ENCODE measurements around the gene APOD.

The APOD gene

DNA sequence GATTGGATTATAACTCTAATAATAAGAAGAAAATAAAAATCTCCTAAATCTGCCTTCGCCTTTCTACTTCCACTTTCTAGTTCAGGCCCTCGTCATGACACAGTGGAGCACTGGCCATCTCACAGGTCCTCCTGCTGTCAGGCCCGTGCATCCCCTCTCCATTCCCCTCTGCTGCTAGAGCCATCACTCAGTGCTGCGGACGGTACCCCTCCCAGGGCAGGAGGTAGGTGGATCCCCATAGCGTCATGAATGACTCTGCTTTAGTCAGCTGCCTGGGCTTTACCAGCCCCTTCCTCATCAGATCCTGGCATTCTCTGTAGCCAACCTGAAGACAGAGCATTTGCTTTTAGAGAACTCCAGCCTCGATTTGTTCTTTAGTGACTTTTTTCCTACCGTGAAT is 28.6 kb downstream of the APOD start:
- DNase-seq = no peak

DNA sequence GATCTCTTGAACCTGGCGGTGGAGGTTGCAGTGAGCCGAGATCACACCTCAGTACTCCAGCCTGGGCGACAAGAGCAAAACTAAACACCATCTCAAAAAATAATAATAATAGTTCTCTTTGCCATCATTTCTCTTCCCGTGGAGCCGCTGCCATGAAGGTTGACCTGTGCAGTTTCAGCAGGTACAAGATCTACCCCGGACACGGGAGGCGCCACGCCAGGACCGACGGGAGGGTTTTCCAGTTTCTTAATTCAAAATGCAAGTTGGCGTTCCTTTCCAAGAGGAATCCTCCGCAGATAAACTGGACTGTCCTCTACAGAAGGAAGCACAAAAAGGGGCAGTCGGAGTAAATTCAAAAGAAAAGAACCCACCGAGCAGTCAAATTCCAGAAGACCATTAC is 29.3 kb downstream of the APOD start:
- no peak for DNase-seq

DNA sequence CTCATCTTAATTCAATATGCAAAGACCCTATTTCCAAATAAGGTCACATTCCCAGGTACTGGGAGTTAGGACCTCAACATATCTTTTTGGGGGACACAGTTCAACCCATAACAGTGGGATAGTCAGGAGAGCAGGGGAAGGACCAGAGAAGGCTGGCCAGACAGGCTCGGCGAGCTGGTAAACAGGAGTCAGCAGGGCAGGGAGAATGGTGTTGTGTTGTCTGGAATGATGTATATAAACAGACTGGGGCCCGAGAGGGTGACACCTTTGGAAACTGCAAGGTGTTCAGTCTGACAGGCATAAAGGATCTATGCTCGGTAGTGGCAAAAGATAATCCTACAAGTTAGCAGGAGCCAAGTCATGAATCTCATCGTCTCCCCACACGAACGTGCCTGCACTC is 30.5 kb downstream of the APOD start:
- DNase-seq = no peak

DNA sequence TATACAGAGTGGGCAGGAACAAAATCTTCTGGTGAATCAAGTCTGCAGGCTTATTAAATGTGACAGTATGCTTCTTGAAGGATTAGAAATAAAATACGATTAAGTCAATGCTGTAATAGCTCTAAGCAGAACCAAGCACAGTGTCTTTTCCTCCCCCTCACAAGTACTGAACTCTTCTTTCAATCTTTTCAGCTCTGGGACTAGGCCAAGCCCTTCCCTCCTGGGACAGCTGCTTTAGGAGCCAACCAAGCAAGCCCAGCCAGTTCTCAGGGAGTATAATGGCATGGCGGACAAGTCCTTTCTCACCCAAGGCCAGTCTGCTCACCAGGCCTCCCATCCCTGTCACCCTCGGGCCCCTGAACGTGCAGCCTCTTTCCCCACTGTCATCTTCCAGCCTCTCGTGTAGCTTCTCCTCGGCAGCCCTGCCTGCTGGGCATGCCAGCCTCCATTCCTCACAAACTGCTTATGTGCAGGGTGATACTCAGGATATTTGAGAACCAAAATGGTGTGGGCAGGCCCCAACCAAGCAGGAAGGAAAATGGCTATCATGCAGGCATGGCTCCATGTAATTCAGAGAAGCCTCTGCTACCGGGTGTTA is 32.3 kb downstream of the APOD start:
- DNase-seq = no peak

DNA sequence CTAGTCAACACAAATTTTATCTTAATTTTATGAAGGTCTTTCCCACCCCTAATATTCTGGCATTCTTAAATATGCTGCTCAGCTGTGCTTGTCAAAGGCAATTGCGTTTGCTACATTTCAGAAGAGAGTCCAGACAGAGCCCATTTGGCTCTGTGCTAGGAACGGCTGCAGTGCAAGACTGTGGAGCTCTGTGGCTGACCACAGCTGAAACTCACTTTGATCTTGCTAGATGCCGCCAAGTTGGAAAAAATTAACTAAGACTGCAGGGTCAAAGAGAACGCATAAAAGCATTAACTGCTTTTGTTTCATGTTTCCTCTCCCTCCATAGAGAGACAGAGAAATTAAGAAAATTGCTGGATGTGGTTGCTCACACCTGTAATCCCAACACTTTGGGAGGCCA is 33.0 kb downstream of the APOD start:
- DNase-seq = no peak

DNA sequence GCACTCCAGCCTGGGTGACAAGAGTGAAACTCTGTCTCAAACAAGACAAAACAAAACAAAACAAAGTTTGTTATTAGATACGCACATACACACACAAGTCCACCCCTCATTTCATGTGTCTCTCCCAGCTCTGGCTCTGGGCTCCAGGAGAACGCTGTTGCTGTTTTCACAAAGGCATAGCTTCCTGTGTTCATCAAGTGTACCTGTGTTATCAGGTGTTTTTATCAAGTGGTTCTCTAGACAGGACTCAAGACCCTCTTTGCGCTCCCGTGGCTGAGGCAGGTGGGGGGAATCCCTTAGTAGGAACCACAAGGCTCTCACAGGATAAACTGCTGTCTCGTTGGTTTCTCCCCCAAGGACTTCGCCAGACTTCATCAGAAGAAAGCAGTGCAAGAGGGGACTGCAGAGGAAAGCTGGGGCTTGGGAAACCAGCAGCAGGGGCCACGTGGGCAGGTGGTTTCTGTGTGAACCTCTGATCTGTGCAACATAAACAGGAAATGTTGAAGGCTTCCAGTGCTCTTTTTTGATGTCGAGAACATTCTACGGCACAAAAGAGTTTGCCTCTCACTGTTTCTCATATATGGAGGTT is 33.7 kb downstream of the APOD start:
- no peak for DNase-seq

DNA sequence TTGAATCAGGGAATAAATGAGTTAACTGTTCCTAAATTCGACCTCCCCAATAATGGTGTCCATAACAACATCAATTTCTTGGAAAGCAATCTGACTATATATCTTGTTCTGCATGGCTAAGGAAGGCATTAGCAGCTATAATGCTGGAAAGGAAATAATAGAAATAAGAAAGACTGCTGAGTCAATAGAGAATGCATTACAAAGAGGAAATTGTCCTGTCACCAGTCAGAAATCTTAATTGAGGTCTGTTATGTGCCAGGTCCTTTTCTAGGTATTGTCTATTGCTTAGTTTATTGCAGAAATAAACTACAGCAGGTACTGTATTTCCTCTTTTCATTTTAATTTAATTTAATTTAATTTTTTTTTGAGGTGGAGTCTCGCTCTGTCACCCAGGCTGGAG is 34.8 kb downstream of the APOD start:
- DNase-seq = no peak

DNA sequence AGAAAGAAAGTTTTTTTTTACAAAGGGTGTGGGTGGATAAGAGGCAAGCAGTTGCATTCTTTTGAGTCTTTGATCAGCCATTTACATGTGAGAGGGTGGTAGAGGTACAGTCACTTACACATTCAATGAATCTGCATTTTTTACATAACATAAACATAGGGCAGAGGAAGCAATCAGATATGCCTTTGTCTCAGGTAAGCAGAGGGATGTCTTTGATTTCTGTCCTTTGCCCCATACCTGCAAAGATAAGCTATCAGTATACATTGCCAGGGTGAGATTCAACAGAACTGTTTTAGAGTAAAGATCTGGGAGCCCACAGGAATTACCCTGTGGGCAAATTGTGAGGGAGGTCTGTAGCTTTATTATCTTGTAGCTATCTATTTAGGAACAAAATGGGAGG is 35.2 kb downstream of the APOD start:
- no peak for DNase-seq

DNA sequence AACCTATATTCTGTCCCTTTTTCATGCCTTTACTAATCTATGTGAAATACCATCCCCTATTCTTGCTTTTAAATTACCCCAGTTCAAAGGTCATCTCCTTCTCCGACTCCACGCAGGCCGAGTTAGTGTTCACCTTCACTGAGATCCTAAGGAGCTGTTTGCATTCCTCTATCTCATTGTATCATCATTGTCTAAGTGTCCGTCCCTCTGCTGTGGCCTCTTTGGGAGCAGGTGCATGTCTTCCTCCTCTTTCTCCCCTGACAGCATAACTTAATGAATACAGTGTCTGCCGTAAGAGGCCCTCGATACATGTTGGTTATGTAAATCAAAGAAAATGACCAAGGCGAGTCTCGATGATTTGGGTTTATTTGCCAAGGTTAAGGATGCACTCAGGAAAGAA is 35.7 kb downstream of the APOD start:
- DNase-seq = no peak

DNA sequence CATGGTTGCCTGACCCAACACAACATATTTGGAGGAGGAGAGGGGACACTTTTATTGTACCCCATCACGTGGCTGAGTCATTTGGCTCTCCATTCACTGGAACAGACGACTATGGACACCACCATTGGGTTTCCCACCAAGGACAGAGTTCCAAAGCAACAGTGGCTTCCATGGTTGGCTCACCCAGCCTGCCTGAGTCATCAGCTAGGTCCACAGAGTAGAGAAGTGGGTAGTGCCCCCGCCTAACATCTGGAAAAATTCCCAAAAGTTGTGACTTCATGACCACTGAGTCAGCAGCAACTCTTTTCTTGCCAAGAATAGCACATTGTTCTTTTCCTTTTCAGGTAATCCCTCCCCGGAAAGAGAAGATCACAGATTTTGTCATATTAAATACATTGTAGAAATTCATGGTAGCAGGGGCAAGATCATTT is 37.6 kb downstream of the APOD start:
- DNase-seq = peak in 2 of 58 donors; percentile 13 to 63

DNA sequence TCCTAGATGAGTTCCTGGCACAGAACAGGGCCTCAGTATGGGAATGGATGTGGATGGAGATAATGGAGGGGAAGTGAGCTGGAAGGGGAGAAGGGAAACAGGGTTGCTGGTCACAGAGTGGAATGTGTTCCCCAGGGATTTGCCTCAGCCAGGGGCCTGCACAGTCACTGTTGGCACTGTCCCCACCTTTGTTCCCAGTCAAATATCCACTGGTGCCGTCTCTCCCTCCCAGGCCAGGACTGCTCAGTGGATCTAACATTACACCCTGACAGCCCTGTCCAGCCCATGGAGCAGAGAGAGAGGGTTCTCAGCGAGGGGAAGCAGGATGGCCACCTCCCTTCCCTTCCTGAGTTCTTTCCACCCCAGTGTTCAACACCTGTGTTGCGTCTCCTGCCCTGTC is 39.1 kb downstream of the APOD start:
- DNase-seq = no peak

DNA sequence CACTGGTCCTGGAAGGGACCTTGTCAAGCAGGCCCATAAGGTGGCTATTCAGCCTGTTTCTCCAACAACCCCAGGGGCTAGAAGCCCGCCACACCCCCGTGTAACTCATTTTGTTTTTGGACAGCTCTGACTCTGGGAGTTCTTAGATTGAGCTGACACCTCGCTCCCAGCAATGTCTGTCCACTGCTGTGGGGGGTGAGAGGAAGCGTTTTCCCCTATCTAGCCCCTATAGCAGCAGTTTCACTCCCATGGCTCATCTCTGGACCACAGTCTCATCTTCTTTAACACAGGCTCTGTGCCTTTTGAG is 39.6 kb downstream of the APOD start:
- DNase-seq = peak in 1 of 58 donors; percentile 16

DNA sequence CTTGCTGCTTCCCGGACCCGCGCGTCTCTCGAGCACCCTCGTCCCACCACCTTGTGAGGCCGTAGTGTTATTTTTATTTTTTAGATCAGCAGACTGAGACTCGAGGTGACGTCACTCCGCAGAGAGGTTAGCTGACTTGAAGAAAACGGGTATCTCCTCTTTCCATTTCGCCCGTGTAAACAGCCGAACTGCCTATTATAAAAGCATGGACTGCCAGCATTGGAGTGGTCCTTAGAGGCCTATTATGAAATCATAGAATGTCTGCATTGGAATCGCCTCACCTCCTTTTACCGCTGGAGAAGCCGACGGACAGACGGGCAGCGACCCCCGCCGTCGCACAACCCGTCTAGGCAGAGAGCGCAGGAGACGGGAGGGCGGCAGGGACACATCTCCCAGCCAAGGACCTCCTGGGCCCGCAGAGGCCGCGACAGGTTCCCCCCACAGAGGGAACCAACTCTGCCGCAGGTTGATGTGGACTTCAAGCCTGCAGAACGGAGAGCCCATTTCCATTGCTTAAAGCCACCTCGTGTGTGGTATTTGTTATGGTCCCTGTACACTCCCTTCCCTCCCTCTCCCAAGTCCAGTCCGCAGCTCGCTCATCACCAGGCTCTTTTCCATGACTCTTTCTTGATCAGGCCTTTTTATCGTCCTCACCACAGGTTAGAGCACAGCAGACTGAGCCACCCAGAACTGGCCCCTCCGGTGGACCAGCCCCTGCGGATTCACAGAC is 40.1 kb downstream of the APOD start:
- peak in 5 of 58 donors; percentile 23 to 61 (median 45) for DNase-seq

DNA sequence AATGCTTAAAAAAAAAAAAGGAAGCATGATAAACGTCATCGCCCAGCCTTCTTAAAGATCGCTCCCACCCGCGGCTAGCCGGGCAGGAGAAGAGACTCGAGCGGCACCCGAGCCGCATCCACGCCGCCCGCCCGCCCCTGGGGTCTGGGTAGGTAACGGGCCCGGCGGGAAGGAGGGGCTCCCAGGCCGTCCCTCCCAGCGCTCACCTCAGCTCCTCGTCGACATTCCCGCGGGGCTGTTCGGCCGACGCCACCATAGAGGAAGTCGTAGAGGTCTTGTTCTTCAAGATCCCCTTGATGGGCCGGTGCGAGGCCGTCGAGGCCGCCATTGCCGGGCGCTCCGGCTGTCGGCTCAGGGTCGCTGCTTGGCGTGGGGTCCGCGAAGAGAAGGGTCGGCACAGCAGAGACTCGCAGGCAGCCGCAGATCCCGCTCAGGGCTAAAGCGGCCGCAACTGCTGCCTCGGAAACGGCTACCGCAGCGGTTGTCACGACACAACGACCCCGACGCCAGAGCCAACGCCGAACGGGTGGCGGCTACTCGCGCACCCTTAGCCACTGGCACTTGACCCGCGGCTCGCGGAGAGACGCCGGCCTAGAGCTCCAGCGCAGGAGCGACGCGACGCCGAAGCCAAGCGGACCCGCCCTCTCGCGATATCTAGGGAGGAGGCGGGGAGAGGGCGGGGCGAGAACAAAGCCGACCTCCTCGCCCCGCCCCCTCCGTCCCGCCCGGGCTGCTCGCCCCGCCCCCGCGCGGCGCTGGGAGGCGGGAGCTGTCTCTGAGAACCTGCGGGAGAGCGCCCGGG is 40.8 kb downstream of the APOD start, which contains the start of gene PPP1R2:
Gene PPP1R2 (minus strand): TSS at position 628 of the 802 bp plus-strand sequence. CDS start 300 bp downstream, at position 328.
- DNase-seq = peak; percentile 35 to 95 (median 84)

DNA sequence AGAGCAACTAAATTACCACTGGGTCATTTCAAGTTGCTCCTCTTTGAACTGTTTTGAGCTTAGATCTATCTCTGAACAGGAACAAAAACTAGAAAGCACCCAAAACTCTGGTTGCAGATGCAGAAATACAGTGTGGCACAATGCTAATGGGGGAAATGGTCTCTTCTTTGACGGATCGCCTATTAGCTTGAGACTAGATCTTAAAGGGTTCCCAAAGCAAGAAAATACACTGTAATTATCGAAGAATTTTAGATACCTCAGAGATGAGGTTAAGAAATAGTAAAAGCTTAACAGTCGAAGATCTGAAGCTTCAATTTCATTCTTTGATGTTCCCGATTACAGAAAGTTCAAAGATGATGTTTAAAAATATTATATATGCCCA is 41.4 kb downstream of the APOD start:
- no peak for DNase-seq

DNA sequence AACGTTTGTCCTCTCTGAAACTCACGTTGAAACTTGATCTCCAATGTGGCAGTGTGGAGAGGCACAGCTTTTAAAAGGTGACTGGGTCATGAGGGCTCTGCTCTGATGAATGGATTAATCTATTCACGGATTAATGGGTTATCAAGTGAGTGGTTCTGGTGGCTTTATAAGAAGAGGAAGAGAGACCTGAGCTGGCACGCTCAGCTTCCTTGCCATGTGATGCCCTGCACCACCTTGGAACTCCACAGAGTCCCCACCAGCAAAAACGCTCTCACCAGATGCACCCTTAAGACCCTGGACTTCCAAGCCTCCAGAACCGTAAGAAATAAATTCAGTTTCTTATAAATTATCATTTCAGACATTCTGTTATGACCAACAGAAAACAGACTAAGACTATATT is 43.2 kb downstream of the APOD start:
- DNase-seq = no peak

DNA sequence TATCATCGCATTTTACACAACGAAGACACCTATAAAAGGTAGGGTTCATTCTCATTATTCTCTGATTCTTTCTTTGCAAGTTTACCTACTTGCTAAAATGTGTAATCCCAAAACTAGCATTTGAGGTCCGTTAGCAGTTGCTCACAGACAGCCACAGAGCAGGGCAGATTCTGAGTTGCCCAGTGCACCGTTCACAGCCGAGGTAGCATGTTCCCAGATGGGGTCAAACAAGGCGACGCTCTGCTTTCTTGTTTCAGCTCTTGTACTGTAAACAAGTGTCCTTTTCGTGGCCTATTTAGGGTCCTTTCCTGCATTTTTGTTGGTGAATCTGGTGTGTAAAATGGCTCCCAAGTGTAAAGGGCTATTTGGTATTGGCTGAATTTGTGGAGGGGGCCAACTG is 43.7 kb downstream of the APOD start:
- no peak for DNase-seq

DNA sequence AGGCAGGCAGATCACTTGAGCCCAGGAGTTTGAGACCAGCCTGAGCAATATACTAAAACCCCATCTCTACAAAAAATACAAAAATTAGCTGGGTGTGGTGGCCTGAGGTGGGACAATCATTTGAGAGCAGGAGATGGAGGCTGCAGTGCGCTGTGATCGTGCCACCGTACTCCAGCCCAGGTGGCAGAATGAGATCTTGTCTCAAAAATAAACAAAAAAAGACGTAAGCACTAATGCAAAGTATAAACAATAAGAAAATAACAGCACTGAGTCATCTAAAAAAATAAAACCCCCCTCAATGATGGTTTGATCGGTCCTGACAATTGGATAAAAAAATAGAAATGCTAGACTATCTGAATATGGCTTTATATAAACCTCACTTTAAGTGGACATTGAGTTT is 44.3 kb downstream of the APOD start:
- no peak for DNase-seq

DNA sequence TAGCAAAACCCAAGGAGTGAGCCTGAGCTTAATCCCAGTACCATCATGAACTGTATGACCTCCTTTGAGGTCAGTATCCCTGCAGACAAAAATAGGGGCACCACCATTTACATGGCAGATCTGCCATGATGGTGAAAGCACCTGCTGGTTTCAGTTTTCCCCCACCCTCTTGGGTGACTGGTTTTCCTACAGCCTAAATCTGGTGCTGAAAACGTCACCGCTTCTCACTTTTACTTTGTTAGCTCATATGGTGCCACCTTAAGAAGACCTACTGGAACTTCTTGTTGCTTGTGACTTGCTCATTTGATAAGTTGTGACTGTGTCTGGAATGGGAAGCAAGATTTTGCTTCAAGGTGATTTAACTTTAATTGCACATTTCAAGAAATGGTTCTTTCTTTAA is 45.7 kb downstream of the APOD start:
- DNase-seq = no peak

DNA sequence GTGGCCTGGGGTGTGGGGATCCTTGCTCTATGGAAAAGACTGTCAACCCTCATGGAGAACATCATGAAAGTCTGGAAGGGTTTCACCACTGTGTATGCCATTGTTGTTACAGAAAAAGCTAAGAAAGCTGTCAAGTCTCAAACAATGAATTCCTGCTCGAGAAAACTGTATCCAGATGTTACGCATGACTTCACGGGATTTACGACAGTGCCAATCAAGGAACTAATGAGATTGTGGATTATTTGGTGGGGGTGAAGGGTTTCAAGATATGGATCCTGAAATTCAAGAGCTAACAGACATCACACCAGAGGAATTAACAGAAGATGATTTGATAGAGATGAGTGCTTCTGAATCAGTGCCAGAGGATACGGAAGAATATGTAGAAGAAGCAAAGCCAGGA is 48.4 kb downstream of the APOD start:
- DNase-seq = no peak

DNA sequence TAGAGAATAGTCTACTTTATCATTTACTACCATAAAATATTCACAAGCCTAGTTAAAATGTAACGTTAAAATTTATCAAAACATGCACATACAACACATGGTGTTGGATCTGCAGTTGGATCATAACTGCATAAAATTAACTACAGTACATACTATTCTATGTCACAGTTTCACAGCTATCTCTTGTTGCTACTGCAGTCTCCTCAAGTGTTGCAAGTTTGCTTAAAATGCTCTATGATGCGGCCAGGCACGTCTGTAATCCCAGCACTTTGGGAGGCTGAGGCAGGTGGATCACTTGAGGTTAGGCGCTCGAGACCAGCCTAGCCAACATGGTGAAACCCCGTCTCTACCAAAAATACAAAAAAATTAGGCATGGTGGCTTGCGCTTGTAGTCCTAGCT is 50.9 kb downstream of the APOD start:
- DNase-seq = no peak

DNA sequence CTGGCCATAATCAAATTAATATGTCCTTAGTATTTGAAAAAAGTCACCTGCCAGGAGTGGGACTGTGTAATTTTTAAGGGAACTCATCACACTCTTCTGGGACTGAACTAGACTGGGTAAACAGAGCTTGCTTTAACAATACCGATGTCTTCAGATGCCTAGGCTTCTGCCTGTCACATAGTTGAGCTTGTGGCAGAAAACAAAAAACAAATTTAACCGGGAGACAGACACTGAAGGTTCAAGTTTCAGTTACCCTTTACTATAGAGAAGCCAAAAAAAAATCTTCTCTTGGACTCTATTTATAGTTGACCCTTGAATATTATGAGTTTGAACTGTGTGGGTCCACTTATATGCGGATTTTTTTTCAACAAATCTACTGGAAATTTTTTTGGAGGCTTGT is 51.4 kb downstream of the APOD start:
- no peak for DNase-seq

Measured in anterior cingulate cortex (tissue), 58 donors.